ENCODE measurements around the gene NEURL4. TPM values are rescaled to one million over a fixed set of nuclear protein-coding genes. Genes with fewer than 3 reads are reported as not detected.

The NEURL4 gene
- total RNA-seq, 1 donor from 2014 or later = 28.0 TPM

- no peak for DNase-seq (ENCODE audit: low spot score)
- peak within 1 kb of the TSS; percentile 55 for H3K4me3 Mint-ChIP-seq (ENCODE audit: unreplicated experiment)
- no peak for TF ChIP-seq CTCF (IDR thresholded peaks at IDR 0.05)
- H3K27ac Mint-ChIP-seq (ENCODE audit: unreplicated experiment) = no peak within 1 kb of the TSS
- H3K27me3 Mint-ChIP-seq (ENCODE audit: low read depth) = peaks cover 23% of the 10 kb centered on the region
- H3K9me3 Mint-ChIP-seq (ENCODE audit: low read depth) = no peaks in the 10 kb centered on the region
- no peaks in the 10 kb centered on the region for H3K36me3 Mint-ChIP-seq (ENCODE audit: low read depth)
- H3K4me1 Mint-ChIP-seq (ENCODE audit: low read depth) = peaks cover 22% of the 10 kb centered on the region
Observed at GRCh38 chr17:7294614-7295153, 34.5 kb downstream of the NEURL4 start, which contains the start of gene YBX2. Gene YBX2, minus strand, starts transcription at chr17:7294639. Its CDS starts 139 bp downstream, at chr17:7294500.

- peaks cover 22% of the 10 kb centered on the region for H3K4me1 Mint-ChIP-seq (ENCODE audit: low read depth)
- no peaks in the 10 kb centered on the region for H3K36me3 Mint-ChIP-seq (ENCODE audit: low read depth)
- no peak for DNase-seq (ENCODE audit: low spot score)
- peak overlapping the region; percentile 16 for H3K4me3 Mint-ChIP-seq (ENCODE audit: unreplicated experiment)
- H3K27me3 Mint-ChIP-seq (ENCODE audit: low read depth) = peaks cover 23% of the 10 kb centered on the region
- H3K27ac Mint-ChIP-seq (ENCODE audit: unreplicated experiment) = no peak overlapping the region
- H3K9me3 Mint-ChIP-seq (ENCODE audit: low read depth) = no peaks in the 10 kb centered on the region
- TF ChIP-seq CTCF (IDR thresholded peaks at IDR 0.05) = no peak
Observed at GRCh38 chr17:7293816-7294613, 35.1 kb downstream of the NEURL4 start.

GRCh38 chr17:7293159-7293558, 36.0 kb downstream of the NEURL4 start:
- Mint-ChIP-seq H3K36me3 (ENCODE audit: low read depth) (no peaks in the 10 kb centered on the region), H3K27me3 (ENCODE audit: low read depth) (peaks cover 26% of the 10 kb centered on the region), H3K9me3 (ENCODE audit: low read depth) (no peaks in the 10 kb centered on the region), H3K27ac (ENCODE audit: unreplicated experiment) (no peak overlapping the region), H3K4me3 (ENCODE audit: unreplicated experiment) (no peak overlapping the region), H3K4me1 (ENCODE audit: low read depth) (peaks cover 22% of the 10 kb centered on the region)
- DNase-seq (ENCODE audit: low spot score) = no peak
- no peak for TF ChIP-seq CTCF (IDR thresholded peaks at IDR 0.05)

- H3K27ac Mint-ChIP-seq (ENCODE audit: unreplicated experiment) = no peak overlapping the region
- H3K4me1 Mint-ChIP-seq (ENCODE audit: low read depth) = peaks cover 22% of the 10 kb centered on the region
- H3K36me3 Mint-ChIP-seq (ENCODE audit: low read depth) = no peaks in the 10 kb centered on the region
- H3K9me3 Mint-ChIP-seq (ENCODE audit: low read depth) = no peaks in the 10 kb centered on the region
- no peak overlapping the region for H3K4me3 Mint-ChIP-seq (ENCODE audit: unreplicated experiment)
- DNase-seq (ENCODE audit: low spot score) = no peak
- TF ChIP-seq CTCF (IDR thresholded peaks at IDR 0.05) = no peak
- H3K27me3 Mint-ChIP-seq (ENCODE audit: low read depth) = peaks cover 30% of the 10 kb centered on the region
Observed at GRCh38 chr17:7292729-7293128, 36.4 kb downstream of the NEURL4 start.

GRCh38 chr17:7292194-7292593, 36.9 kb downstream of the NEURL4 start:
- TF ChIP-seq CTCF (IDR thresholded peaks at IDR 0.05) = no peak
- H3K4me3 Mint-ChIP-seq (ENCODE audit: unreplicated experiment) = no peak overlapping the region
- peaks cover 35% of the 10 kb centered on the region for H3K27me3 Mint-ChIP-seq (ENCODE audit: low read depth)
- no peaks in the 10 kb centered on the region for H3K9me3 Mint-ChIP-seq (ENCODE audit: low read depth)
- DNase-seq (ENCODE audit: low spot score) = no peak
- H3K36me3 Mint-ChIP-seq (ENCODE audit: low read depth) = no peaks in the 10 kb centered on the region
- H3K27ac Mint-ChIP-seq (ENCODE audit: unreplicated experiment) = no peak overlapping the region
- H3K4me1 Mint-ChIP-seq (ENCODE audit: low read depth) = peaks cover 22% of the 10 kb centered on the region

Measured in chondrocyte (in vitro differentiated cells).